Caco-2 (cell line): Measurements from ENCODE around the gene NINJ2. TPM values are rescaled to one million over a fixed set of nuclear protein-coding genes. Genes with fewer than 3 reads are reported as not detected.
A peak's percentile ranks its signal among the peaks of the same experiment; 100 is the strongest.

Experiments used
- BruUV-seq: library from RNA; stranded (reverse); fragments of 400-500 nt; replicated peaks from 2 replicates; lab custom pipeline; 2021; lab: Mats Ljungman, UMichigan
- CTCF ChIA-PET: fragments of 300-600 bp; sonication (Branson Sonifier 250); formaldehyde crosslinking; loops from one replicate; lab custom pipeline; 2022; ENCODE audit warnings: antibody characterized with exemption; lab: Charles Lee
- POLR2A ChIA-PET: fragments of 300-600 bp; sonication (Branson Sonifier 250); formaldehyde crosslinking; loops from one replicate; lab custom pipeline; 2022; ENCODE audit warnings: antibody characterized with exemption; lab: Charles Lee
- DNase-seq, 2 experiments: peaks; one replicate each; pipeline versions ENCODE4 v3.0.0 to v3.0.0-alpha.2; 2020 to 2022
- H3K27me3 ChIP-seq: replicated peaks from 2 replicates; pipeline ENCODE4 v1.6.0; 2011; ENCODE audit warnings: low read length; ENCODE audit not compliant: control insufficient read depth, insufficient read depth
- H3K36me3 ChIP-seq: 2 replicates; pipeline ENCODE4 v1.5.1; 2011; ENCODE audit warnings: low read length; ENCODE audit not compliant: control insufficient read depth, insufficient read depth
- H3K4me1 ChIP-seq: fragments of 250-450 bp; sonication (Bioruptor Pico); 2 replicates; pipeline ENCODE4 v1.5.1; 2020; ENCODE audit warnings: mild to moderate bottlenecking
- H3K4me3 ChIP-seq: 2 replicates; pipeline ENCODE4 v1.5.1; 2011; ENCODE audit warnings: low read depth, mild to moderate bottlenecking, control low read depth, low read length
- H3K9me3 ChIP-seq: fragments of 250-450 bp; sonication (Bioruptor Pico); 2 replicates; pipeline ENCODE4 v1.5.1; 2020; ENCODE audit warnings: mild to moderate bottlenecking, moderate library complexity
- H3K27ac Mint-ChIP-seq: one replicate; pipeline ENCODE4 v1.8.0; 2022; ENCODE audit warnings: mixed read lengths; ENCODE audit not compliant: unreplicated experiment
- H3K27me3 Mint-ChIP-seq: one replicate; pipeline ENCODE4 v1.8.0; 2022; ENCODE audit warnings: mixed read lengths; ENCODE audit not compliant: insufficient read depth, unreplicated experiment
- H3K36me3 Mint-ChIP-seq: one replicate; pipeline ENCODE4 v1.8.0; 2022; ENCODE audit warnings: mild to moderate bottlenecking, mixed read lengths; ENCODE audit not compliant: insufficient read depth, unreplicated experiment
- H3K4me1 Mint-ChIP-seq: one replicate; pipeline ENCODE4 v1.8.0; 2022; ENCODE audit warnings: low read depth, mixed read lengths; ENCODE audit not compliant: unreplicated experiment
- H3K4me3 Mint-ChIP-seq: one replicate; pipeline ENCODE4 v1.8.0; 2022; ENCODE audit warnings: mild to moderate bottlenecking, moderate library complexity, mixed read lengths; ENCODE audit not compliant: unreplicated experiment
- H3K9me3 Mint-ChIP-seq: one replicate; pipeline ENCODE4 v1.8.0; 2022; ENCODE audit warnings: mixed read lengths; ENCODE audit not compliant: unreplicated experiment
- CTCF ChIP-seq, 2 experiments: fragments of 200-600 bp in 1 of 2; IDR thresholded peaks; 1 replicate in 1 of 2; 2 replicates in 1 of 2; pipeline versions ENCODE4 v1.5.1 to v1.8.0; 2011 to 2022; ENCODE audit warnings: antibody characterized with exemption in 1 of 2, control low read depth in 1 of 2, inconsistent platforms in 1 of 2, low read depth in 1 of 2, low read length in 1 of 2, mild to moderate bottlenecking in 1 of 2, moderate library complexity in 1 of 2; ENCODE audit not compliant: insufficient read depth in 1 of 2, severe bottlenecking in 1 of 2, unreplicated experiment in 1 of 2
- intact Hi-C: fragments of 100-400 bp; cut with micrococcal nuclease; formaldehyde crosslinking; loops from one replicate; pipeline ENCODE4 v1.10.0; 2022; ENCODE audit not compliant: unreplicated experiment
- total RNA-seq: library from RNA; stranded (reverse); gene quantifications from 2 replicates; pipeline ENCODE4 v1.2.3, GENCODE V29; 2022

NINJ2 gene
- total RNA-seq, 1 experiment from 2014 or later = 7.0 TPM

- no TSS peak for BruUV-seq
- Mint-ChIP-seq H3K27ac (no peak overlapping the region), H3K4me3 (no peak overlapping the region), H3K4me1 (no peaks in the 10 kb centered on the region), H3K36me3 (peaks cover 56% of the 10 kb centered on the region), H3K9me3 (no peaks in the 10 kb centered on the region), H3K27me3 (no peaks in the 10 kb centered on the region)
- no peaks in the 10 kb centered on the region for H3K4me1 ChIP-seq
- no peaks in the 10 kb centered on the region for H3K27me3 ChIP-seq
- no peak overlapping the region for H3K4me3 ChIP-seq
- DNase-seq = peak in 1 of 2 experiments; percentile 41
- TF ChIP-seq CTCF (IDR thresholded peaks at IDR 0.05; ENCODE audit: insufficient read depth in 1 of 2, low read depth in 1 of 2, low read length in 1 of 2, severe bottlenecking in 1 of 2, unreplicated experiment in 1 of 2) = no peak
- intact Hi-C loops = no loop called here
- POLR2A ChIA-PET = interaction anchor here (0.6 kb wide), 1 partner anchor 1260 kb away, joined by 5 read pairs; no protein-coding TSS in a partner anchor
- no peaks in the 10 kb centered on the region for H3K36me3 ChIP-seq
- CTCF ChIA-PET = no interaction called here
- no peaks in the 10 kb centered on the region for H3K9me3 ChIP-seq
Observed at GRCh38 chr12:561908-562593, 101.2 kb downstream of the NINJ2 start.

GRCh38 chr12:561391-561705 is 101.9 kb downstream of the NINJ2 start:
- intact Hi-C loops = no loop called here

GRCh38 chr12:560691-561390 is 102.4 kb downstream of the NINJ2 start:
- Mint-ChIP-seq H3K9me3 (no peaks in the 10 kb centered on the region), H3K27ac (peak overlapping the region; percentile 3), H3K4me1 (no peaks in the 10 kb centered on the region), H3K4me3 (no peak overlapping the region), H3K36me3 (peaks cover 60% of the 10 kb centered on the region), H3K27me3 (no peaks in the 10 kb centered on the region)
- TF ChIP-seq CTCF (IDR thresholded peaks at IDR 0.05; ENCODE audit: insufficient read depth in 1 of 2, low read depth in 1 of 2, low read length in 1 of 2, severe bottlenecking in 1 of 2, unreplicated experiment in 1 of 2) = no peak
- intact Hi-C loops = no loop called here
- Histone ChIP-seq H3K9me3 (no peaks in the 10 kb centered on the region), H3K36me3 (no peaks in the 10 kb centered on the region), H3K4me1 (no peaks in the 10 kb centered on the region), H3K27me3 (no peaks in the 10 kb centered on the region), H3K4me3 (no peak overlapping the region)
- BruUV-seq = no TSS peak
- ChIA-PET CTCF (no interaction called here), POLR2A (no interaction called here)
- no peak for DNase-seq

More at GRCh38 chr12:561391-561705, 101.9 kb downstream of the NINJ2 start:
- Mint-ChIP-seq H3K4me3 (no peak overlapping the region), H3K36me3 (peaks cover 59% of the 10 kb centered on the region), H3K9me3 (no peaks in the 10 kb centered on the region), H3K27me3 (no peaks in the 10 kb centered on the region), H3K4me1 (no peaks in the 10 kb centered on the region), H3K27ac (peak overlapping the region; percentile 3)
- Histone ChIP-seq H3K4me3 (no peak overlapping the region), H3K4me1 (no peaks in the 10 kb centered on the region), H3K36me3 (no peaks in the 10 kb centered on the region), H3K9me3 (no peaks in the 10 kb centered on the region), H3K27me3 (no peaks in the 10 kb centered on the region)
- no peak for TF ChIP-seq CTCF (IDR thresholded peaks at IDR 0.05; ENCODE audit: insufficient read depth in 1 of 2, low read depth in 1 of 2, low read length in 1 of 2, severe bottlenecking in 1 of 2, unreplicated experiment in 1 of 2)
- no peak for DNase-seq
- CTCF ChIA-PET = no interaction called here
- no TSS peak for BruUV-seq
- POLR2A ChIA-PET = no interaction called here
